ENCODE data around the gene S1PR2. TPM values are rescaled to one million over a fixed set of nuclear protein-coding genes. Genes with fewer than 3 reads are reported as not detected.

S1PR2 gene
- total RNA-seq, 4 donors from 2014 or later, result 3.9 to 9.9 (median 8.6) TPM

DNA sequence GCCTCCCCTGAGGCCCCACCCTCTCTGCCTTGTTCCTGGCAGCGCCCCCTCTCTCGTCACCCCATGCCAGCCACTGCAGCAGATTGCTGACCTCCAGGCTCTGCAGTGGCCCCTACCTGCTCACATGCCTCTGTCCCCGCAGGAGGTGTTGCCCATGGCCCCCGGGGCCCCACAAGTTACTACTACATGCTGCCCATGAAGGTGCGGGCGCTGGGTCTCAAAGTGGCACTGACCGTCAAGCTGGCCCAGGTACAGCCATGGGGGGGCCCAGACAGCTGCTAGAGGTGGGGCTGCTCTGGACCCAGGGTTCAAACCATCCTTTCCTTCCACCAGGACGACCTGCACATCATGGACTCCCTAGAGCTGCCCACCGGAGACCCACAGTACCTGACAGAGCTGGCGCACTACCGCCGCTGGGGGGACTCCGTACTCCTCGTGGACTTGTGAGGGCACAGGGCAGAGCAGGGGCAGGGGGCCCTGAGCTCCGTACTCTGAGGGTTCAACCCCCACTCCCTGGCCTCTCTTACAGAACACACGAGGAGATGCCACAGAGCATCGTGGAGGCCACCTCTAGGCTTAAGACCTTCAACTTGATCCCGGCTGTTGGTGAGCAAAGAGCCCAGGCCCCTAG lies 27.1 kb upstream of the S1PR2 start:
- Histone ChIP-seq H3K27me3 (no peaks in the 10 kb centered on the region), H3K36me3 (peaks cover 60% of the 10 kb centered on the region), H3K4me1 (peaks cover 20% of the 10 kb centered on the region), H3K9me3 (no peaks in the 10 kb centered on the region), H3K27ac (no peak overlapping the region), H3K4me3 (no peak overlapping the region)
- no peak for TF ChIP-seq EP300 (IDR thresholded peaks at IDR 0.05)
- 87% methylated on average over 7 of the region's 18 CpGs for WGBS
- no peak for DNase-seq (ENCODE audit: low spot score in 2 of 2)

- TF ChIP-seq POLR2AphosphoS5 (IDR thresholded peaks at IDR 0.05) (no peak), EP300 (IDR thresholded peaks at IDR 0.05) (no peak), POLR2A (IDR thresholded peaks at IDR 0.05) (no peak)
- TF ChIP-seq, protein P1, sequence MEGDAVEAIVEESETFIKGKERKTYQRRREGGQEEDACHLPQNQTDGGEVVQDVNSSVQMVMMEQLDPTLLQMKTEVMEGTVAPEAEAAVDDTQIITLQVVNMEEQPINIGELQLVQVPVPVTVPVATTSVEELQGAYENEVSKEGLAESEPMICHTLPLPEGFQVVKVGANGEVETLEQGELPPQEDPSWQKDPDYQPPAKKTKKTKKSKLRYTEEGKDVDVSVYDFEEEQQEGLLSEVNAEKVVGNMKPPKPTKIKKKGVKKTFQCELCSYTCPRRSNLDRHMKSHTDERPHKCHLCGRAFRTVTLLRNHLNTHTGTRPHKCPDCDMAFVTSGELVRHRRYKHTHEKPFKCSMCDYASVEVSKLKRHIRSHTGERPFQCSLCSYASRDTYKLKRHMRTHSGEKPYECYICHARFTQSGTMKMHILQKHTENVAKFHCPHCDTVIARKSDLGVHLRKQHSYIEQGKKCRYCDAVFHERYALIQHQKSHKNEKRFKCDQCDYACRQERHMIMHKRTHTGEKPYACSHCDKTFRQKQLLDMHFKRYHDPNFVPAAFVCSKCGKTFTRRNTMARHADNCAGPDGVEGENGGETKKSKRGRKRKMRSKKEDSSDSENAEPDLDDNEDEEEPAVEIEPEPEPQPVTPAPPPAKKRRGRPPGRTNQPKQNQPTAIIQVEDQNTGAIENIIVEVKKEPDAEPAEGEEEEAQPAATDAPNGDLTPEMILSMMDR (IDR thresholded peaks at IDR 0.05), result no peak
- Histone ChIP-seq H3K4me3 (no peak overlapping the region), H3K36me3 (peaks cover 60% of the 10 kb centered on the region), H3K27ac (no peak overlapping the region), H3K9me3 (no peaks in the 10 kb centered on the region), H3K4me1 (peaks cover 29% of the 10 kb centered on the region), H3K27me3 (no peaks in the 10 kb centered on the region)
- no peak for DNase-seq (ENCODE audit: low spot score in 2 of 2)
- 89% methylated on average over 9 of the region's 9 CpGs for WGBS
Measured at GRCh38 chr19:10256970-10257615, 26.0 kb upstream of the S1PR2 start.

DNA sequence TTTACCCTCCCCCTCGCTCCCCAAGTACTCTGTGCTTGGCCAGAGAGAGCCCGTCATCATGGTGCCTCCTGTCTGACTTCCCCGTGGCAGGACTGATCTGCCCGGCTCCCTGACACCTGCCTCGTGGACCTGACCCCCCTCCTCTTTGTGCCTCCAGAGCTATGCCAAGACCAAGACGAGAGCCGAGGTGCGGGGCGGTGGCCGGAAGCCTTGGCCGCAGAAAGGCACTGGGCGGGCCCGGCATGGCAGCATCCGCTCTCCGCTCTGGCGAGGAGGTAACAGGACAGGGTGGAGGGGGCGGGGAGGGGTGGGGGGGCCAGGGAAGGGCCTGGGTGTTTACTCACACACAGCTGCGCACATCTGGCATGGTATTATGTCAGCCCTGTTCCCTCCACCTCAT lies 25.4 kb upstream of the S1PR2 start:
- Histone ChIP-seq H3K9me3 (no peaks in the 10 kb centered on the region), H3K4me1 (peaks cover 29% of the 10 kb centered on the region), H3K27ac (no peak overlapping the region), H3K36me3 (peaks cover 60% of the 10 kb centered on the region), H3K4me3 (no peak overlapping the region), H3K27me3 (no peaks in the 10 kb centered on the region)
- no peak for DNase-seq (ENCODE audit: low spot score in 2 of 2)
- WGBS, result 87% methylated on average over 5 of the region's 18 CpGs
- TF ChIP-seq, protein P1 (IDR thresholded peaks at IDR 0.05), result no peak
- TF ChIP-seq POLR2A (IDR thresholded peaks at IDR 0.05) (no peak), EP300 (IDR thresholded peaks at IDR 0.05) (no peak), POLR2AphosphoS5 (IDR thresholded peaks at IDR 0.05) (no peak)

- Histone ChIP-seq H3K27me3 (no peaks in the 10 kb centered on the region), H3K4me1 (peaks cover 32% of the 10 kb centered on the region), H3K4me3 (no peak overlapping the region), H3K27ac (no peak overlapping the region), H3K36me3 (peaks cover 60% of the 10 kb centered on the region), H3K9me3 (no peaks in the 10 kb centered on the region)
- no peak for DNase-seq (ENCODE audit: low spot score in 2 of 2)
- WGBS, result 85% methylated on average over 2 of the region's 2 CpGs
- TF ChIP-seq POLR2A (IDR thresholded peaks at IDR 0.05) (no peak), POLR2AphosphoS5 (IDR thresholded peaks at IDR 0.05) (no peak), EP300 (IDR thresholded peaks at IDR 0.05) (no peak)
- TF ChIP-seq, protein P1 (IDR thresholded peaks at IDR 0.05), result no peak
Measured at GRCh38 chr19:10255358-10255757, 24.2 kb upstream of the S1PR2 start.

DNA sequence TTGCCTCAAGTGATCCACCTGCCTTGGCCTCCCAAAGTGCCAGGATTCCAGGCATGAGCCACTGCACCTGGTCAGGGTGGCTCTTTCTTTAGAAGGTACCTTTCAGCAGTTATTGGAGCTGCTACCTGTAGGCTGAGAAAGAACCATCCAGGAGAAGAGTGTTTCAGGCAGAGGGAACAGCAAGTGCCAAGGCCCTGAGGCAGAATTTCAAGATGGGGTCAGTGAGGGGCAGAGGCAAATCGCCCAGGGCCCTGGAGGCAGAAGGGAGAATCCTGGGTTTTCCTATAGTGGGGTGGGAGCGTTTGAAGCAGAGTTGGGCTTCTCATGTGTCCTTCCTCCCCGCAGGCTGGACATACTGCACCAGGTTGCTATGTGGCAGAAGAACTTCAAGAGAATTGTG lies 23.1 kb upstream of the S1PR2 start:
- no peak overlapping the region for H3K4me3 ChIP-seq
- no peak for DNase-seq (ENCODE audit: low spot score in 2 of 2)
- no peaks in the 10 kb centered on the region for H3K9me3 ChIP-seq
- whole genome bisulfite sequencing, result 73% methylated on average over 3 of the region's 3 CpGs
- peaks cover 51% of the 10 kb centered on the region for H3K36me3 ChIP-seq
- H3K4me1 ChIP-seq, result peaks cover 24% of the 10 kb centered on the region
- H3K27ac ChIP-seq, result no peak overlapping the region
- TF ChIP-seq, protein P1 (IDR thresholded peaks at IDR 0.05), result no peak
- TF ChIP-seq POLR2A (IDR thresholded peaks at IDR 0.05) (no peak), POLR2AphosphoS5 (IDR thresholded peaks at IDR 0.05) (no peak), EP300 (IDR thresholded peaks at IDR 0.05) (no peak)
- H3K27me3 ChIP-seq, result no peaks in the 10 kb centered on the region

Measured in suprapubic skin (tissue), 4 donors.